ENCODE measurements around the gene NFIC. TPM values are rescaled to one million over a fixed set of nuclear protein-coding genes. Genes with fewer than 3 reads are reported as not detected.

Gene NFIC
- total RNA-seq, 2 experiments from 2014 or later = 1.5 to 1.7 TPM

GRCh38 chr19:3345850-3346460 lies 20.4 kb upstream of the NFIC start:
- no peaks in the 10 kb centered on the region for H3K9me2 ChIP-seq (ENCODE audit: insufficient read depth, low read length)
- no peak overlapping the region for H3K4me2 ChIP-seq (ENCODE audit: low read length)
- H3K4me1 ChIP-seq (ENCODE audit: insufficient read depth, low read length, poor library complexity, severe bottlenecking) = no peaks in the 10 kb centered on the region
- H4K20me1 ChIP-seq (ENCODE audit: insufficient read depth, low read length) = no peaks in the 10 kb centered on the region
- H3K9me3 ChIP-seq (ENCODE audit: low read length) = no peaks in the 10 kb centered on the region
- no TSS peak for BruUV-seq (replicated peaks)
- POLR2A ChIA-PET = no interaction called here
- no peak overlapping the region for H2AFZ ChIP-seq (ENCODE audit: low read length)
- no peak overlapping the region for H3K27ac ChIP-seq (ENCODE audit: low read depth, low read length, poor library complexity, severe bottlenecking)
- TF ChIP-seq CTCF (conservative IDR thresholded peaks at IDR 0.05; ENCODE audit: low read length) (no peak), EZH2phosphoT487 (IDR thresholded peaks at IDR 0.05; ENCODE audit: borderline replicate concordance, low read depth, low read length) (no peak)
- no peaks in the 10 kb centered on the region for H3K36me3 ChIP-seq (ENCODE audit: insufficient read depth, low read length)
- no peak overlapping the region for H3K4me3 ChIP-seq (ENCODE audit: low read depth, low read length, poor library complexity, severe bottlenecking)
- DNase-seq (ENCODE audit: low spot score) = no peak
- no peaks in the 10 kb centered on the region for H3K79me2 ChIP-seq (ENCODE audit: insufficient read depth, low read depth, low read length)
- CTCF ChIA-PET (ENCODE audit: unreplicated experiment) = no interaction called here
- intact Hi-C loops (cut with micrococcal nuclease; ENCODE audit: unreplicated experiment) = no loop called here

- no peaks in the 10 kb centered on the region for H3K9me2 ChIP-seq (ENCODE audit: insufficient read depth, low read length)
- CTCF ChIA-PET (ENCODE audit: unreplicated experiment) = no interaction called here
- BruUV-seq (replicated peaks) = no TSS peak
Measured at GRCh38 chr19:3346677-3347353, 19.6 kb upstream of the NFIC start.

More at GRCh38 chr19:3346677-3347353, 19.6 kb upstream of the NFIC start:
- no peaks in the 10 kb centered on the region for H3K79me2 ChIP-seq (ENCODE audit: insufficient read depth, low read depth, low read length)
- TF ChIP-seq CTCF (conservative IDR thresholded peaks at IDR 0.05; ENCODE audit: low read length) = no peak
- TF ChIP-seq EZH2phosphoT487 (IDR thresholded peaks at IDR 0.05; ENCODE audit: borderline replicate concordance, low read depth, low read length) = no peak
- no peak overlapping the region for H2AFZ ChIP-seq (ENCODE audit: low read length)
- no peak overlapping the region for H3K27ac ChIP-seq (ENCODE audit: low read depth, low read length, poor library complexity, severe bottlenecking)
- POLR2A ChIA-PET = no interaction called here
- intact Hi-C loops (cut with micrococcal nuclease; ENCODE audit: unreplicated experiment) = no loop called here
- H3K9me3 ChIP-seq (ENCODE audit: low read length) = no peaks in the 10 kb centered on the region
- H3K4me3 ChIP-seq (ENCODE audit: low read depth, low read length, poor library complexity, severe bottlenecking) = no peak overlapping the region
- no peaks in the 10 kb centered on the region for H3K4me1 ChIP-seq (ENCODE audit: insufficient read depth, low read length, poor library complexity, severe bottlenecking)
- DNase-seq (ENCODE audit: low spot score) = no peak
- no peaks in the 10 kb centered on the region for H3K36me3 ChIP-seq (ENCODE audit: insufficient read depth, low read length)
- no peaks in the 10 kb centered on the region for H4K20me1 ChIP-seq (ENCODE audit: insufficient read depth, low read length)
- H3K4me2 ChIP-seq (ENCODE audit: low read length) = no peak overlapping the region
